SK-N-SH (cell line): Measurements from ENCODE around the gene PAM. TPM values are rescaled to one million over a fixed set of nuclear protein-coding genes. Genes with fewer than 3 reads are reported as not detected.

Source experiments
- CTCF ChIA-PET: fragments of 300-600, 350-600 bp; formaldehyde crosslinking; extraction: SDS; loops from one replicate; lab custom pipeline; 2021; lab: Yijun Ruan, JAX
- POLR2A ChIA-PET: fragments of 350-600 bp; sonication (Branson Sonifier 250); formaldehyde crosslinking; extraction: SDS; loops from one replicate; lab custom pipeline; 2020; ENCODE audit warnings: antibody characterized with exemption, inconsistent platforms; lab: Yijun Ruan, JAX
- DNase-seq: peaks from one replicate; pipeline ENCODE4 v3.0.0; 2012
- H2AFZ ChIP-seq: fragments of 200-600 bp; sonication (generic); 2 replicates; pipeline ENCODE4 v1.8.1; 2016; ENCODE audit warnings: antibody characterized with exemption, mild to moderate bottlenecking, low read depth
- H3F3A ChIP-seq: fragments of 200-600 bp; sonication (generic); replicated peaks from 2 replicates; pipeline ENCODE3; 2016; ENCODE audit warnings: antibody characterized with exemption, mild to moderate bottlenecking; ENCODE audit not compliant: insufficient read depth
- H3K27ac ChIP-seq, 2 experiments: fragments of 200-500 bp in 1 of 2; fragments of 200-600 bp in 1 of 2; sonication (Bioruptor generic) in 1 of 2; sonication (generic), shearing (Covaris generic) in 1 of 2; 2 replicates each; pipeline versions ENCODE4 v1.5.1 to v1.6.1; 2014 to 2016; ENCODE audit warnings: low read depth in 2 of 2, inconsistent platforms in 1 of 2, low read length in 1 of 2, mild to moderate bottlenecking in 1 of 2, mixed read lengths in 1 of 2
- H3K27me3 ChIP-seq: fragments of 200-600 bp; sonication (generic), shearing (Covaris generic); 2 replicates; pipeline ENCODE4 v1.6.1; 2016; ENCODE audit warnings: mixed run types; ENCODE audit not compliant: insufficient read depth
- H3K36me3 ChIP-seq, 2 experiments: fragments of 200-500 bp in 1 of 2; fragments of 200-600 bp in 1 of 2; sonication (Bioruptor generic) in 1 of 2; sonication (generic) in 1 of 2; replicated peaks in 1 of 2; 2 replicates each; pipeline versions ENCODE3 to v1.5.1; 2014 to 2016; ENCODE audit warnings: low read length in 1 of 2, mild to moderate bottlenecking in 1 of 2; ENCODE audit not compliant: insufficient read depth in 2 of 2, control insufficient read depth in 1 of 2
- H3K4me1 ChIP-seq, 2 experiments: fragments of 200-500 bp in 1 of 2; fragments of 200-600 bp in 1 of 2; sonication (Bioruptor generic) in 1 of 2; sonication (generic), shearing (Covaris generic) in 1 of 2; 2 replicates each; pipeline versions ENCODE4 v1.5.1 to v1.6.1; 2014 to 2016; ENCODE audit warnings: low read depth in 1 of 2, low read length in 1 of 2, mixed run types in 1 of 2; ENCODE audit not compliant: insufficient read depth in 2 of 2, control insufficient read depth in 1 of 2
- H3K4me2 ChIP-seq: fragments of 200-600 bp; sonication (generic), shearing (Covaris generic); 2 replicates; pipeline ENCODE4 v1.6.1; 2017; ENCODE audit warnings: mixed run types
- H3K4me3 ChIP-seq, 2 experiments: fragments of 200-500 bp in 1 of 2; fragments of 200-600 bp in 1 of 2; sonication (Bioruptor generic) in 1 of 2; sonication (generic), shearing (Covaris generic) in 1 of 2; 2 replicates each; pipeline versions ENCODE4 v1.5.1 to v1.8.1; 2014 to 2016; ENCODE audit warnings: low read depth in 2 of 2, inconsistent platforms in 1 of 2, low read length in 1 of 2, mild to moderate bottlenecking in 1 of 2, mixed read lengths in 1 of 2, moderate library complexity in 1 of 2
- H3K79me2 ChIP-seq: fragments of 200-600 bp; sonication (generic); 2 replicates; pipeline ENCODE4 v1.8.1; 2017; ENCODE audit warnings: mild to moderate bottlenecking; ENCODE audit not compliant: insufficient read depth
- H3K9ac ChIP-seq: fragments of 200-600 bp; sonication (generic); 2 replicates; pipeline ENCODE4 v1.6.1; 2017; ENCODE audit warnings: mixed run types
- H3K9me2 ChIP-seq: fragments of 200-600 bp; sonication (generic); 2 replicates; pipeline ENCODE4 v1.6.1; 2017; ENCODE audit warnings: mixed run types
- H3K9me3 ChIP-seq: fragments of 200-600 bp; sonication (generic); 2 replicates; pipeline ENCODE4 v1.6.1; 2017; ENCODE audit warnings: mixed run types, mild to moderate bottlenecking, moderate library complexity
- H4K20me1 ChIP-seq: fragments of 200-600 bp; sonication (generic); 2 replicates; pipeline ENCODE4 v1.6.1; 2017; ENCODE audit warnings: mild to moderate bottlenecking, mixed run types; ENCODE audit not compliant: insufficient read depth
- CHD2 ChIP-seq: fragments of 150-350 bp; IDR thresholded peaks from 2 replicates; pipeline ENCODE4 v1.6.1; 2018; ENCODE audit warnings: low read length; ENCODE audit not compliant: partially characterized antibody
- CTCF ChIP-seq: fragments of 200-600 bp; sonication (generic); IDR thresholded peaks from 2 replicates; pipeline ENCODE4 v1.6.1; 2017; ENCODE audit warnings: antibody characterized with exemption, mild to moderate bottlenecking, moderate library complexity
- ELF1 ChIP-seq: IDR thresholded peaks from 2 replicates; pipeline ENCODE4 v1.4.0; 2012
- EP300 ChIP-seq, 2 experiments: IDR thresholded peaks; 2 replicates each; pipeline versions ENCODE4 v1.4.0 to v1.6.1; 2012; ENCODE audit warnings: borderline replicate concordance in 1 of 2, low read depth in 1 of 2, low read length in 1 of 2
- FOSL2 ChIP-seq: IDR thresholded peaks from 2 replicates; pipeline ENCODE4 v1.4.0; 2012; ENCODE audit warnings: low read depth, mild to moderate bottlenecking, moderate library complexity, borderline replicate concordance
- GATA2 ChIP-seq: sonication (generic); formaldehyde crosslinking; IDR thresholded peaks from 2 replicates; pipeline ENCODE4 v1.5.0; 2020; ENCODE audit warnings: mild to moderate bottlenecking, missing genetic modification reagents
- JUND ChIP-seq: IDR thresholded peaks from 2 replicates; pipeline ENCODE4 v1.4.0; 2012
- MAX ChIP-seq: IDR thresholded peaks from 2 replicates; pipeline ENCODE4 v1.4.0; 2012; ENCODE audit warnings: low read depth
- MEF2A ChIP-seq: IDR thresholded peaks from 2 replicates; pipeline ENCODE4 v1.4.0; 2012; ENCODE audit warnings: low read depth, borderline replicate concordance
- MXI1 ChIP-seq: IDR thresholded peaks from 2 replicates; pipeline ENCODE4 v1.6.1; 2012; ENCODE audit warnings: mild to moderate bottlenecking, low read depth, low read length, improper control_type of control experiment
- PBX3 ChIP-seq: IDR thresholded peaks from 2 replicates; pipeline ENCODE4; 2012
- POLR2AphosphoS5 ChIP-seq: IDR thresholded peaks from 2 replicates; pipeline ENCODE4 v1.6.1; 2012; ENCODE audit warnings: low read depth, low read length
- RCOR1 ChIP-seq: fragments of 150-350 bp; IDR thresholded peaks from 2 replicates; pipeline ENCODE4 v1.6.1; 2017; ENCODE audit warnings: antibody characterized with exemption, low read length
- RFX5 ChIP-seq: IDR thresholded peaks from 2 replicates; pipeline ENCODE4 v1.6.1; 2012; ENCODE audit warnings: mild to moderate bottlenecking, improper control_type of control experiment, low read length
- RXRA ChIP-seq: IDR thresholded peaks from 2 replicates; pipeline ENCODE4 v1.4.0; 2012; ENCODE audit warnings: low read depth, mild to moderate bottlenecking, borderline replicate concordance
- SIN3A ChIP-seq: IDR thresholded peaks from 2 replicates; pipeline ENCODE4 v1.6.1; 2012; ENCODE audit warnings: low read depth, mild to moderate bottlenecking, low read length, moderate library complexity, borderline replicate concordance
- TAF1 ChIP-seq: IDR thresholded peaks from 2 replicates; pipeline ENCODE4 v1.6.1; 2012; ENCODE audit warnings: low read depth, mild to moderate bottlenecking, low read length, moderate library complexity, borderline replicate concordance
- TCF12 ChIP-seq: IDR thresholded peaks from 2 replicates; pipeline ENCODE4 v1.4.0; 2012
- USF1 ChIP-seq: IDR thresholded peaks from 2 replicates; pipeline ENCODE4 v1.4.0; 2012; ENCODE audit warnings: low read depth, borderline replicate concordance
- YY1 ChIP-seq: IDR thresholded peaks from 2 replicates; pipeline ENCODE4 v1.4.0; 2012; ENCODE audit warnings: low read depth, mild to moderate bottlenecking
- ZBTB33 ChIP-seq: IDR thresholded peaks from 2 replicates; pipeline ENCODE4 v1.4.0; 2012; ENCODE audit warnings: low read depth, borderline replicate concordance
- WGBS: methylation state at CpG from one replicate; pipeline ENCODE4 v1.1.6; 2017; ENCODE audit warnings: low lambda C conversion rate; 5-methylcytosine and 5-hydroxymethylcytosine counted together
- polyA plus RNA-seq, 3 experiments: library from polyadenylated mRNA; depleted of rRNA; stranded (reverse); fragments of >200 nt; gene quantifications; 2 replicates each; pipeline ENCODE4 v1.2.3, GENCODE V29; 2012

PAM gene
- polyA plus RNA-seq, 1 of the 3 experiments (the other 2 are of a cell fraction) = 507 TPM

GRCh38 chr5:102865510-102866236 lies 110.6 kb downstream of the PAM start:
- Histone ChIP-seq H2AFZ (peak overlapping the region; percentile 77), H3K4me1 (peaks cover 5 to 18% of the 10 kb centered on the region in 2 experiments; a peak in 3 of 4 replicates), H3K4me2 (peak overlapping the region; percentile 85), H4K20me1 (no peaks in the 10 kb centered on the region; the same call in 1 of the 2 replicates), H3K36me3 (peaks cover 20 to 31% of the 10 kb centered on the region in 2 experiments), H3K9ac (peak overlapping the region; percentile 90), H3K27ac (peak overlapping the region; percentile 68 to 97), H3K79me2 (peaks cover 58% of the 10 kb centered on the region), H3K27me3 (no peaks in the 10 kb centered on the region), H3K9me2 (no peaks in the 10 kb centered on the region), H3K4me3 (peak overlapping the region; percentile 77 to 86), H3F3A (peaks cover 22% of the 10 kb centered on the region), H3K9me3 (no peaks in the 10 kb centered on the region)
- ChIA-PET CTCF (interaction anchor here (1.0 to 3.1 kb wide), 7 partner anchors 9 to 184 kb away, joined by 3 to 8 read pairs (median 5); no protein-coding TSS in a partner anchor), POLR2A (interaction anchor here (1.2 kb wide), 1 partner anchor 110 kb away, joined by 5 read pairs; the partner anchor contains the start of gene PAM)
- TF ChIP-seq TAF1 (no peak; the same call in 1 of the 2 replicates), JUND (peak; percentile 62), EP300 (IDR thresholded peaks at IDR 0.05; ENCODE audit: borderline replicate concordance in 1 of 2, low read depth in 1 of 2, low read length in 1 of 2) (peak in 1 of 2 experiments; percentile 85; a peak in 1 of 4 replicates), ZBTB33 (peak; percentile 40; the same call in 1 of the 2 replicates), RCOR1 (no peak), GATA2 (CRISPR knock-in tag) (no peak), ELF1 (peak; percentile 7; the same call in 1 of the 2 replicates), MAX (no peak; the same call in none of the 2 replicates), YY1 (no peak), TCF12 (peak; percentile 73), POLR2AphosphoS5 (peak; percentile 40; the same call in 1 of the 2 replicates), CHD2 (peak; percentile 32), RXRA (peak; percentile 35; the same call in 1 of the 2 replicates), RFX5 (no peak), MEF2A (peak; percentile 78; the same call in 1 of the 2 replicates), CTCF (0 out of 2 replicates have a peak, but pooled peaks have one; percentile 5), USF1 (peak; percentile 3; the same call in 1 of the 2 replicates), PBX3 (peak; percentile 92), FOSL2 (peak; percentile 60), MXI1 (peak; percentile 47), SIN3A (peak; percentile 82)
- peak; percentile 82 for DNase-seq
- 4% methylated on average over 7 of the region's 54 CpGs for WGBS
